HepG2 (cell line): ENCODE results near the gene CRISPLD2. TPM values are rescaled to one million over a fixed set of nuclear protein-coding genes. Genes with fewer than 3 reads are reported as not detected.

Experiments used
- ATAC-seq: fragments of 200-7000 bp; cut with Tn5 transposase; 3 replicates; pipeline ENCODE4 v1.9.1; 2020; ENCODE audit warnings: mild to moderate bottlenecking, moderate library complexity
- BruUV-seq: library from RNA; stranded (reverse); fragments of 400-500 nt; replicated peaks from 2 replicates; lab custom pipeline; 2021; lab: Mats Ljungman, UMichigan
- CTCF ChIA-PET: fragments of 300-600 bp; formaldehyde crosslinking; extraction: SDS; loops from one replicate; lab custom pipeline; 2021; ENCODE audit warnings: low total read pairs, inconsistent platforms, low intra/inter-chr PET ratio; lab: Yijun Ruan, JAX
- POLR2A ChIA-PET: fragments of 350-600 bp; sonication (Branson Sonifier 250); formaldehyde crosslinking; loops from one replicate; lab custom pipeline; 2020; ENCODE audit warnings: antibody characterized with exemption, inconsistent platforms; lab: Yijun Ruan, JAX
- DNase-seq: peaks from one replicate; pipeline ENCODE4 v3.0.0-alpha.2; 2015; ENCODE audit warnings: low spot score
- FAIRE-seq: peaks from 3 replicates; lab custom pipeline; 2011; peaks lifted over from hg19 to GRCh38; lab: Jason Lieb, UNC
- H2AFZ ChIP-seq: one replicate; pipeline ENCODE4 v1.6.1; 2011; ENCODE audit warnings: low read length, inconsistent platforms
- H3K27ac ChIP-seq: fragments of 300-600 bp; 3 replicates; pipeline ENCODE4 v1.8.0; 2011; ENCODE audit warnings: mixed run types, mild to moderate bottlenecking, mixed read lengths, low read length, inconsistent platforms; ENCODE audit not compliant: insufficient read depth; ENCODE audit errors: extremely low read length
- H3K27me3 ChIP-seq, 2 experiments: fragments of 200-600 bp in 1 of 2; 2 replicates in 1 of 2; 3 replicates in 1 of 2; pipeline versions ENCODE4 v1.6.0 to v1.8.0; 2011; ENCODE audit warnings: low read length in 2 of 2, mild to moderate bottlenecking in 2 of 2, moderate library complexity in 2 of 2, inconsistent platforms in 1 of 2; ENCODE audit not compliant: insufficient read depth in 2 of 2, control insufficient read depth in 1 of 2
- H3K36me3 ChIP-seq, 2 experiments: fragments of 200-600 bp in 1 of 2; replicated peaks in 1 of 2; 2 replicates in 1 of 2; 3 replicates in 1 of 2; pipeline versions ENCODE4 v1.5.1 to v1.8.0; 2011; ENCODE audit warnings: low read length in 2 of 2, inconsistent platforms in 1 of 2; ENCODE audit not compliant: insufficient read depth in 2 of 2, control insufficient read depth in 1 of 2
- H3K4me1 ChIP-seq: 2 replicates; pipeline ENCODE4 v1.5.1; 2012; ENCODE audit warnings: low read length, inconsistent platforms; ENCODE audit not compliant: insufficient read depth
- H3K4me2 ChIP-seq: 2 replicates; pipeline ENCODE4 v1.6.0; 2011; ENCODE audit warnings: low read depth, low read length, inconsistent platforms
- H3K4me3 ChIP-seq, 3 experiments: fragments of 200-600 bp in 1 of 3; sonication (generic), shearing (Covaris generic) in 1 of 3; replicated peaks in 1 of 3; 2 replicates each; pipeline ENCODE4 v1.5.1; 2011 to 2016; ENCODE audit warnings: low read length in 3 of 3, inconsistent platforms in 2 of 3, low read depth in 2 of 3, mild to moderate bottlenecking in 2 of 3, control low read depth in 1 of 3, mixed read lengths in 1 of 3; ENCODE audit not compliant: insufficient read depth in 1 of 3
- H3K79me2 ChIP-seq: one replicate; pipeline ENCODE4 v1.6.1; 2011; ENCODE audit warnings: low read length, inconsistent platforms; ENCODE audit not compliant: insufficient read depth
- H3K9ac ChIP-seq: 2 replicates; pipeline ENCODE4 v1.6.0; 2011; ENCODE audit warnings: mild to moderate bottlenecking, low read depth, low read length, inconsistent platforms; ENCODE audit not compliant: insufficient read depth
- H3K9me3 ChIP-seq: 2 replicates; pipeline ENCODE4 v1.5.1; 2012; ENCODE audit warnings: mild to moderate bottlenecking, low read length
- H4K20me1 ChIP-seq: 2 replicates; pipeline ENCODE4 v1.6.0; 2011; ENCODE audit warnings: inconsistent platforms, mild to moderate bottlenecking, low read length, moderate library complexity; ENCODE audit not compliant: insufficient read depth
- DNMT3B ChIP-seq: conservative IDR thresholded peaks from 2 replicates; pipeline ENCODE4 v1.6.1; 2016; ENCODE audit warnings: missing biosample characterization, control low read depth
- FOXJ3 ChIP-seq: sonication (generic); formaldehyde crosslinking; IDR thresholded peaks from 2 replicates; pipeline ENCODE4 v1.4.0; 2020; ENCODE audit warnings: missing genetic modification reagents, mild to moderate bottlenecking, borderline replicate concordance
- MAFF ChIP-seq: IDR thresholded peaks from 2 replicates; pipeline ENCODE4 v1.6.1; 2011; ENCODE audit warnings: low read depth, low read length, improper control_type of control experiment
- MAFK ChIP-seq, 2 experiments: IDR thresholded peaks in 1 of 2; conservative IDR thresholded peaks in 1 of 2; 2 replicates each; pipeline ENCODE4 v1.6.1; 2011; ENCODE audit warnings: improper control_type of control experiment in 2 of 2, low read length in 2 of 2
- REPIN1 ChIP-seq: sonication (generic); formaldehyde crosslinking; IDR thresholded peaks from 2 replicates; pipeline ENCODE4 v1.8.0; 2022; ENCODE audit warnings: missing genetic modification reagents, low read depth, mild to moderate bottlenecking, borderline replicate concordance
- SIX1 ChIP-seq: sonication (generic); formaldehyde crosslinking; IDR thresholded peaks from 2 replicates; pipeline ENCODE4 v1.4.0; 2020; ENCODE audit warnings: missing genetic modification reagents, borderline replicate concordance
- ZFP37 ChIP-seq: sonication (generic); formaldehyde crosslinking; IDR thresholded peaks from 2 replicates; pipeline ENCODE4 v1.4.0; 2020; ENCODE audit warnings: missing genetic modification reagents, borderline replicate concordance
- ZFP41 ChIP-seq: sonication (generic); formaldehyde crosslinking; IDR thresholded peaks from 2 replicates; pipeline ENCODE4 v1.4.0; 2020; ENCODE audit warnings: mild to moderate bottlenecking, missing genetic modification reagents, borderline replicate concordance
- ZKSCAN8 ChIP-seq: IDR thresholded peaks from 2 replicates; pipeline ENCODE4 v1.6.1; 2016; ENCODE audit warnings: borderline replicate concordance, missing genetic modification reagents, missing compliant biosample characterization
- ZNF337 ChIP-seq: sonication (generic); formaldehyde crosslinking; IDR thresholded peaks from 2 replicates; pipeline ENCODE4 v1.5.1; 2020; ENCODE audit warnings: missing genetic modification reagents, low read depth, mild to moderate bottlenecking, borderline replicate concordance
- ZNF484 ChIP-seq: sonication (generic); formaldehyde crosslinking; IDR thresholded peaks from 2 replicates; pipeline ENCODE4 v1.5.1; 2020; ENCODE audit warnings: mild to moderate bottlenecking, low read depth, missing genetic modification reagents, borderline replicate concordance
- WGBS: methylation state at CpG from one replicate; pipeline ENCODE4 v1.1.6; 2017; ENCODE audit warnings: low lambda C conversion rate; 5-methylcytosine and 5-hydroxymethylcytosine counted together
- in situ Hi-C: cut with HindIII; loops from 2 replicates; pipeline ENCODE4 v1.10.0; 2017; ENCODE audit warnings: low pct_unique_long_range_greater_than_20kb; ENCODE audit not compliant: extremely low pct_ligation_motif_present
- intact Hi-C: fragments of 100-400 bp; cut with micrococcal nuclease; formaldehyde crosslinking; loops from one replicate; pipeline ENCODE4 v1.10.0; 2022; ENCODE audit not compliant: unreplicated experiment
- polyA plus RNA-seq, 8 experiments: library from polyadenylated mRNA; depleted of rRNA in 3 of 8; stranded (reverse) in 7 of 8; unstranded in 1 of 8; fragments of >200 nt; fragmentation: Illumina TruSeq in 4 of 8; extraction: Trizol in 4 of 8; gene quantifications; 2 replicates each; pipeline versions ENCODE4 v1.2.1 to v1.2.3, GENCODE V29; 2011 to 2016; ENCODE audit warnings: low read depth in 4 of 8, missing spikeins in 1 of 8, mixed read lengths in 1 of 8; ENCODE audit not compliant: insufficient read depth in 1 of 8
- total RNA-seq, 5 experiments: library from RNA; depleted of rRNA; stranded (reverse); fragments of >200 nt; fragmentation: Illumina TruSeq; extraction: Trizol; gene quantifications; 2 replicates each; pipeline ENCODE4 v1.2.3, GENCODE V29; 2016; ENCODE audit warnings: low read depth in 1 of 5
- TF ChIP-seq, protein P1 (sequence below): sonication (generic); formaldehyde crosslinking; IDR thresholded peaks from 2 replicates; pipeline ENCODE4 v1.4.0; 2020; ENCODE audit warnings: mild to moderate bottlenecking, missing genetic modification reagents
- TF ChIP-seq, protein P2 (sequence below): sonication (generic); formaldehyde crosslinking; IDR thresholded peaks from 2 replicates; pipeline ENCODE4 v1.4.0; 2020; ENCODE audit warnings: low read depth, mild to moderate bottlenecking, missing genetic modification reagents
- TF ChIP-seq, protein P3 (sequence below): sonication (generic); formaldehyde crosslinking; IDR thresholded peaks from 2 replicates; pipeline ENCODE4 v1.8.0; 2022; ENCODE audit warnings: missing genetic modification reagents, mild to moderate bottlenecking, moderate library complexity, borderline replicate concordance

Gene CRISPLD2
- total and polyA plus RNA-seq, 2 of the 13 experiments (the other 11 are each of a cell fraction or from before 2014, with no cell fraction given) = 0.04 to 0.31 TPM

DNA sequence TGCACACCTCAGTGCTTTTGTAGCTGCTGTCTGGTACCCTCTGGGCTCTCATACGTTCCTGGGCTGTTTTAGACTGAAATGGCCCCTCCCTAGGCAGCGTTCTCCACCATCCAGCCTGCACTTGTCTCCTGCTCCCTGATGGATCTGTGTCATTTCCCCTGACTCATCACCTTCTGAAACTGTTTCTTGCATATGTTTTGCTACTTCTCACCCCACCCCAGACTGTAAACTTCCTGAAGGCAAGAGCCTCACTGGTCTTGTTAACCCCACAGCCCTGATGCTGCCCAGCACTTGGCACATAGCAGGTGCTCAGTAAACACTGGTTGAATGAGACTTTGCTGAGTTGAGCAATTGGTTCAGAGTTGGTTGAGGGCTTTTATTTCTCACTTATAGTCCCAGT is 78.7 kb downstream of the CRISPLD2 start:
- no peak overlapping the region for H3K9ac ChIP-seq
- no peak for FAIRE-seq
- ChIA-PET POLR2A (no interaction called here), CTCF (no interaction called here)
- WGBS = 33% methylated on average over 2 of the region's 2 CpGs
- H3K4me2 ChIP-seq = no peak overlapping the region
- ATAC-seq = no peak
- TF ChIP-seq, protein P1, sequence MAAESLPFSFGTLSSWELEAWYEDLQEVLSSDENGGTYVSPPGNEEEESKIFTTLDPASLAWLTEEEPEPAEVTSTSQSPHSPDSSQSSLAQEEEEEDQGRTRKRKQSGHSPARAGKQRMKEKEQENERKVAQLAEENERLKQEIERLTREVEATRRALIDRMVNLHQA = no peak
- TF ChIP-seq ZFP37 (CRISPR knock-in tag) (no peak), FOXJ3 (CRISPR knock-in tag) (no peak), ZNF337 (CRISPR knock-in tag) (no peak), ZFP41 (CRISPR knock-in tag) (no peak), MAFF (peak; percentile 18), ZNF484 (CRISPR knock-in tag) (no peak), REPIN1 (no peak), MAFK (conservative IDR thresholded peaks at IDR 0.05 in 1 of 2, IDR thresholded peaks at IDR 0.05 in 1 of 2; ENCODE audit: low read length in 2 of 2) (peak; percentile 42 to 65; a peak in 3 of 4 replicates), SIX1 (no peak), ZKSCAN8 (no peak), DNMT3B (CRISPR knock-in tag) (no peak)
- TF ChIP-seq, protein P2, sequence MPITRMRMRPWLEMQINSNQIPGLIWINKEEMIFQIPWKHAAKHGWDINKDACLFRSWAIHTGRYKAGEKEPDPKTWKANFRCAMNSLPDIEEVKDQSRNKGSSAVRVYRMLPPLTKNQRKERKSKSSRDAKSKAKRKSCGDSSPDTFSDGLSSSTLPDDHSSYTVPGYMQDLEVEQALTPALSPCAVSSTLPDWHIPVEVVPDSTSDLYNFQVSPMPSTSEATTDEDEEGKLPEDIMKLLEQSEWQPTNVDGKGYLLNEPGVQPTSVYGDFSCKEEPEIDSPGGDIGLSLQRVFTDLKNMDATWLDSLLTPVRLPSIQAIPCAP (CRISPR knock-in tag) = no peak
- TF ChIP-seq, protein P3, sequence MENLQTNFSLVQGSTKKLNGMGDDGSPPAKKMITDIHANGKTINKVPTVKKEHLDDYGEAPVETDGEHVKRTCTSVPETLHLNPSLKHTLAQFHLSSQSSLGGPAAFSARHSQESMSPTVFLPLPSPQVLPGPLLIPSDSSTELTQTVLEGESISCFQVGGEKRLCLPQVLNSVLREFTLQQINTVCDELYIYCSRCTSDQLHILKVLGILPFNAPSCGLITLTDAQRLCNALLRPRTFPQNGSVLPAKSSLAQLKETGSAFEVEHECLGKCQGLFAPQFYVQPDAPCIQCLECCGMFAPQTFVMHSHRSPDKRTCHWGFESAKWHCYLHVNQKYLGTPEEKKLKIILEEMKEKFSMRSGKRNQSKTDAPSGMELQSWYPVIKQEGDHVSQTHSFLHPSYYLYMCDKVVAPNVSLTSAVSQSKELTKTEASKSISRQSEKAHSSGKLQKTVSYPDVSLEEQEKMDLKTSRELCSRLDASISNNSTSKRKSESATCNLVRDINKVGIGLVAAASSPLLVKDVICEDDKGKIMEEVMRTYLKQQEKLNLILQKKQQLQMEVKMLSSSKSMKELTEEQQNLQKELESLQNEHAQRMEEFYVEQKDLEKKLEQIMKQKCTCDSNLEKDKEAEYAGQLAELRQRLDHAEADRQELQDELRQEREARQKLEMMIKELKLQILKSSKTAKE = no peak
- H3K9me3 ChIP-seq = no peaks in the 10 kb centered on the region
- no peak overlapping the region for H3K27ac ChIP-seq
- H4K20me1 ChIP-seq = no peaks in the 10 kb centered on the region
- DNase-seq = no peak
- intact Hi-C loops = no loop called here
- no peaks in the 10 kb centered on the region for H3K36me3 ChIP-seq
- H2AFZ ChIP-seq = no peak overlapping the region
- H3K79me2 ChIP-seq = no peaks in the 10 kb centered on the region
- peaks cover 10% of the 10 kb centered on the region for H3K4me1 ChIP-seq
- in situ Hi-C loops = no loop called here
- no peak overlapping the region for H3K4me3 ChIP-seq
- no TSS peak for BruUV-seq
- peaks cover 4 to 19% of the 10 kb centered on the region in 2 experiments for H3K27me3 ChIP-seq
